Measurements from ENCODE around the gene CFAP74.
"Not testable (repeated sequence)": the region's sequence is repeated elsewhere in the genome, so short reads cannot be mapped to it uniquely, and the experiment has no call there.

CFAP74 gene

DNA sequence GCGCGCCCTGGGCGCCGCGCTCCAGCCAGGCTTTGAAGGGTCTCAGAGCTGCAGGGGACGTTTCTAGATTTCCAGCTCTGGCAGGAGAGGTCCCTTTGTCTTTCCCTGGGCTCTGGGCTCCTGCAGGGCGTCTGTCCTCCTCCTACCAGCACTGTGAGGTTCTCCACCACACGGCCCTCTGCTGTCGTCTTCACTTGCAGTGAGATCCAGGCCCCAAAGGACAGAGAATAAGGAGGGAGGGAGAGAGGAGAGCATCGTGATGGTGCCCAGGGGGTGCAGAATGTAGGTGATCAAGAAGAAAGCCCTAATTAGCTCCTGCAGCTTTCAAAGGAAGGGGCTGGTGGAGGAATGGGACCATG lies 108.5 kb downstream of the CFAP74 start:
- no peak for DNase-seq (ENCODE audit: low read depth, low spot score)

GRCh38 chr1:1894354-1895059 lies 109.1 kb downstream of the CFAP74 start:
- DNase-seq (ENCODE audit: low read depth, low spot score), result peak; percentile 60

DNA sequence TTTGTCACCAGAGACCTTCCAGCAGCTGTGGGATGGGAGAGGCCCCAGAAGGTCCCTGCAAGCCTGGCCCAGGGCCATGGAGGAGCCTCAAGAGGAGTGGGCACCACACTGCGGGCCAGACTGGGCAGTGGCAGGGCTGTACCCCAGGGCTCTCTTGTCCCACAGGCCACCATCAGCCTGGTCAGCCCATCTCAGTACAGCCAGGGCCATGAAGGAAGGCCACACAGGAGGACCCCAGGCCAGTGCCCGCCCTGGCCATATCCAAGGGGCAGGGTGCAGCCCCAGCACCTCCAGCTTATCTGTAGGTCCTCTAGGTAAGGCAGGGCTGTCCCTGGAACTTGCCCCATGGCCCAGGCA lies 109.6 kb downstream of the CFAP74 start:
- no peak for DNase-seq (ENCODE audit: low read depth, low spot score)

DNA sequence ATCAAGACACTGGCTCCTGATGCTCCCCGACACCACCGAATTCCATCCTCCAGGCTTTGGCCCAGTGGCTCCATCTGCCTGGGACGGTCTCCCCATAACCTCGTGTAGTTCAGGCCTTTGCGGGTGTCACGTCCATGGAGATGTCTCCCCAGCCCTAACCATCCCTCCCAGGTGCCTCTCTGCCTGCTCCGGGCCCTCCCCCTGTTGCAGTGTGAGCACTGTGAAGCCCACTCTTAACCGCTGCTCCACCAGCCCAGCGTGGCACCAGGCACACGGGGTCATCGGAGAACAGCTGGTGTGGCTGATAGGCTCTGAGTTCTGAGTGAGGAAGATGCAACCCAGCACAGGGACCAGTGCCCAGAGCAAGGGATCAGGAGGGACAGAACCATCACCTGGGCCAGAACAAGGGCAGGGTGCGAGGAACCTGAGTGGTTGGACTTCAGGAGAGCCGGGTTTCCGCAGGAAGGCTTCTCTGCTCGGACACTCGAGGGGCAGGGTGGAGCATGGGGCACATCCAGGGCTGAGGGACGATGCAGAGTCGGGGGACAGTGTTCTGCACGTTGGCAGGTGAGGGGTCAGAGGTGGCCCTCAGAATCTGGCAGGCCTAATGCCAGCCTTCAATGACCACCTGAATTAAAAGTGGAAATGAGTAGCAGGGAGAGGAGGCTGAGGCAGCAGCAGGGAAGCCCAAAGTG lies 110.1 kb downstream of the CFAP74 start:
- no peak for DNase-seq (ENCODE audit: low read depth, low spot score)

- no peak for DNase-seq (ENCODE audit: low read depth, low spot score)
Observed at GRCh38 chr1:1892763-1893120, 110.8 kb downstream of the CFAP74 start.

GRCh38 chr1:1892079-1892762 lies 111.4 kb downstream of the CFAP74 start:
- no peak for DNase-seq (ENCODE audit: low read depth, low spot score)

GRCh38 chr1:1891349-1892078 lies 112.1 kb downstream of the CFAP74 start:
- peak; percentile 54 for DNase-seq (ENCODE audit: low read depth, low spot score)

GRCh38 chr1:1890506-1891348 lies 112.9 kb downstream of the CFAP74 start, which contains the start of gene GNB1:
TSS of gene GNB1 (minus strand) at chr1:1891087. CDS start at chr1:1825453, 65,634 bp downstream.
- peak; percentile 86 for DNase-seq (ENCODE audit: low read depth, low spot score)

- DNase-seq (ENCODE audit: low read depth, low spot score), result no peak
Observed at GRCh38 chr1:1889847-1890505, 113.6 kb downstream of the CFAP74 start.

- peak; percentile 34 for DNase-seq (ENCODE audit: low read depth, low spot score)
Observed at GRCh38 chr1:1889090-1889750, 114.4 kb downstream of the CFAP74 start.

- not testable (repeated sequence) for DNase-seq (ENCODE audit: low read depth, low spot score)
Observed at GRCh38 chr1:1883890-1884289, 119.7 kb downstream of the CFAP74 start.

DNA sequence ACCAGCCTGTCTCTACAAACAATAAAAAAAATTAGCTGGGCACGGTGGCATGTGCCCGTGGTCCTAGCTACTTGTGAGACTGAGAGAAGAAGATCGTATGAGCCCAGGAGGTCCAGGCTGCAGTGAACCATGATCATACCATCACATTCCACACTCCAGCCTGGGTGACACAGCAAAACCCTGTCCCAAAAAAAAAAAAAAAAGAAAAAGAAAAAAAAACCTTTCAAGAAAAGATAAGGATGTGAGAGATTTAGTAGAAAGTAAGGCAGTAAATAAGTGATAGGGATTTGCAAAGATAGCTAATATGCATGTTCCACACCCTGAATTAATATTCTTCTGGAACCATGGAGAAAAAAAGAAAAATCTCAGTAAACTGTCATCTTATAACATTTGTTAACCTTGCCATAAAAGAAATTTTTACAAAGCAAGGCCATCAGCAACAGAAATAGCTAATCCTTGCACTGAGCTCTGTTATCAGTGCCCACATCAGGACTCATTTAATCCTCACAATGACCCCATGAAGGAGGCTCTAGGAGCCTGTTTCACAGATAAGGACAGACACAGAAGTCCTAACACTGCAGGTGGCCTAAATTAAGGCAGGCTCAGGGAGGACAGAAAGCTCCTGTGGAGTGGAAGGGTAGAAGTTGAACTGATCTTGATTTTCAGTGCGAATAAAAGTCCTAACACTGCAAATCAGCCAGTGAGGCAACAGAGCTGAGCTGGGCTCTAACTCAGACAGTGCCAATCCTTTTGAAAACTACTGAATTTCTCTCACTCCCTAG lies 120.3 kb downstream of the CFAP74 start:
- peak; percentile 35 for DNase-seq (ENCODE audit: low read depth, low spot score)

DNA sequence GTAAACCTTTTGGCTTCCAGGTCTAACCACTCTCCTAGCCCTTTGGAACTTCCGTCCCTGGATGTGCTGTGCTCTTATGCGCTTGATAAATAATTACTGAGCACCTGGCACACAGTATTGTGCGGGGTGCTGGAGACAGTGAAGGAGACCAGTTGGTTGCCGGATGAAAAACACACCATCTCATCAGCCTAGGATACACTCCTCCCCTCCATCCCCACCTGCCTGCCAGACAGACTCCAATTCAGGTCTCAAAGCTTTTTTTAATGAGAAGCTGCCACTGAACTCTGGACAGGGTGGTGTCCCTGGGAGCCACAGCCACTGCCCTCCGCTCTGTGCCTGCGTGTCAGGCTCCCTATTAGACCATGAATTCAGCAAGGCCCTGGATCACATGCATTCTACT lies 121.9 kb downstream of the CFAP74 start:
- no peak for DNase-seq (ENCODE audit: low read depth, low spot score)

DNA sequence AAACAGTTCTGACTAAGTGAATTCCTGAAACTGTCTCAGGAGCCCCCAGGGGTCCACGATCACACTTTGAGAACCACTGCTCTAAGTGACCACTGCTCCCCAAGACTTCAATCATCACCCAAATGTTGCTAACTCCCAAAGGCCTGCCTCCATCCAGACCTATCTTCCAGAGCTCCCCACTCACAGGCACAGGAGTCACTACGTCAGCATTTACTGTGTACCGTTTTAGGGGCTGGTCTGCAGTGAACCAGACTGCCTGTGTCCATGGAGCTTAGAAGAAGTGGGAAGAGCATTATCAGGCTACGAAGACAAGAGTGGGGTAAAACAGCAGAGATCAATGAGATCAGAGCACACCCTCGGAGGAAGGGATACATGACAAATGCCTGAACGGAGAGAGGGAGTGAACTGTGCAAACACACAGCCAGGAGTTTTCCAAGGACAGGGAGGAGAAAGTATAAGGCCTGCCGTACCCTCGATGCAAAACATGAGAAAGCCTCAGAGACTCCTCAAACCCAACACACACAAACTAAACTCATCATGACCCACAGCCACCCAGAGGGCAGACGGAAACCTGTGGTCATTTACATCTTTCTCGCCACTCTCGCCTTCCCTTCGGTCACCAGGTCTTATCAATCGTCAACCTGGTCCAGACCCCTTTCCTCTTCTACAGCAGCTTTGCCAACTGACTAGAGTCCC lies 122.8 kb downstream of the CFAP74 start:
- no peak for DNase-seq (ENCODE audit: low read depth, low spot score)

GRCh38 chr1:1879942-1880341 lies 123.6 kb downstream of the CFAP74 start:
- no peak for DNase-seq (ENCODE audit: low read depth, low spot score)

DNA sequence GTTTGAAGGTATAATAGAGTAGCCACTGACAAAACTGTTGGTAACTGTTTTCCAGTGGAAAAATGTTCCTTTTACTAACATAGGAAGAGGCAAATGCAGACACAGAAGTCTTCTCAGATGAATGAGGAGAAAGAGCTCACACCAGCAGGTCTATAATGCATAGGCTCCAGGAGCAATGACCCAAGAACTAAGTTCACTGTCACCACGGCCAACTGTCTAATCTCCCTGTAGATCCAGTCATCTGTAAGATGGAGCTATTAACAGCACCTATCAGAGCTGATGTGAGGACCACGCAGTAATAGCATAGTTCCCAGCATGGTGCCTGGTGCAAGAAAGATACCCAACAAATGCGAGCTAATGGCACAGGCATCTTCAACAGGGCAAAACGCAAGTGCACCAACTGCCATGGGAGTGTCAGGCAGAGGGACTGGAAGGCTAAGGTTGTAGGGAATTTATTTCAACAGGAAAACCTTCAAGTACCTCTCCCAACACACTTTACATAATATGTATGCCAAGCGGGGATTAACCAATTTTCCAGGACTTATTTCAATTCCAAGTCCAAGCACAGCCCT lies 125.6 kb downstream of the CFAP74 start:
- no peak for DNase-seq (ENCODE audit: low read depth, low spot score)

- DNase-seq (ENCODE audit: low read depth, low spot score), result no peak
Observed at GRCh38 chr1:1876335-1876930, 127.2 kb downstream of the CFAP74 start.

DNA sequence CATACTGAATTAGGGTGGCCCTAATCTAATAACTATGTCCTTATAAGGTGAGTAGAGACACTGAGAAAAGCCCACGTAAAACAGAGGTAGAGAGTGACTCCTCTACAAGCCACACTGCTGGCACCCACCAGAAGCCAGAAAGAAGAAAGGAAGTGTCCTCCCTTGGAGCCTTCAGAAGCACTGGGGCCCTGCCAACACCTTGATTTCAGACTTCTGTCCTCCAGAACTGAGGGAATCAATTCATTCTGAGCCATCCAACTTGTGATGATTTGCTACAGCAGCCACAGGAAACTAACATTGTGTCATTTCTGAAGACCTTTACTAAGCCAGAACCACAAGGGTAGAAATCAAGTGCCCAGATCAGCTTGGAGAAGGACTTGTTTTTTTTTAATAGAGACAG lies 127.7 kb downstream of the CFAP74 start:
- no peak for DNase-seq (ENCODE audit: low read depth, low spot score)
